Esophagus muscularis mucosa (tissue), 4 donors: ENCODE data around the gene GK2.

Source experiments
- CTCF ChIP-seq, 3 experiments: fragments of 200-600 bp in 2 of 3; fragments of 450-650 bp in 1 of 3; sonication (generic) in 2 of 3; IDR thresholded peaks; one replicate each; pipeline ENCODE4 v1.5.1; 2017 to 2019; ENCODE audit warnings: antibody characterized with exemption in 3 of 3, mild to moderate bottlenecking in 2 of 3, moderate library complexity in 1 of 3
- EP300 ChIP-seq: sonication (generic); formaldehyde crosslinking; IDR thresholded peaks from one replicate; pipeline ENCODE4 v1.6.1; 2017; ENCODE audit warnings: antibody characterized with exemption
- POLR2A ChIP-seq: fragments of 450-650 bp; IDR thresholded peaks from one replicate; pipeline ENCODE4 v1.6.1; 2017; ENCODE audit warnings: antibody characterized with exemption, moderate library complexity, mild to moderate bottlenecking, low read depth
- POLR2AphosphoS5 ChIP-seq, 2 donors: sonication (generic); formaldehyde crosslinking; IDR thresholded peaks; one replicate each; pipeline ENCODE4 v1.6.1; 2017; ENCODE audit warnings: antibody characterized with exemption in 2 of 2

GRCh38 chr4:79358438-79358837, 49.6 kb downstream of the GK2 start:
- no peak for TF ChIP-seq CTCF (IDR thresholded peaks at IDR 0.05)
- no peak for TF ChIP-seq POLR2AphosphoS5 (IDR thresholded peaks at IDR 0.05)
- TF ChIP-seq POLR2A, result no peak
- TF ChIP-seq EP300, result no peak
